Iris pigment epithelial cell (primary cell): Measurements from ENCODE around the gene DNAJC6.
"Not testable (repeated sequence)": the region's sequence is repeated elsewhere in the genome, so short reads cannot be mapped to it uniquely, and the experiment has no call there.

ENCODE experiments used
- DNase-seq: peaks from one replicate; pipeline ENCODE4 v3.0.0-alpha.2; 2011; ENCODE audit warnings: low read depth

The DNAJC6 gene

GRCh38 chr1:65357291-65357960 is 48.1 kb downstream of the DNAJC6 start:
- DNase-seq: no peak

- DNase-seq: no peak
Observed at GRCh38 chr1:65359888-65360287, 50.5 kb downstream of the DNAJC6 start.

GRCh38 chr1:65360648-65361047 is 51.3 kb downstream of the DNAJC6 start:
- DNase-seq: no peak

GRCh38 chr1:65362545-65362944 is 53.2 kb downstream of the DNAJC6 start:
- DNase-seq: no peak

- no peak for DNase-seq
Observed at GRCh38 chr1:65363484-65363883, 54.1 kb downstream of the DNAJC6 start.

GRCh38 chr1:65368403-65368802 is 59.1 kb downstream of the DNAJC6 start:
- DNase-seq: no peak

GRCh38 chr1:65371544-65371943 is 62.2 kb downstream of the DNAJC6 start:
- DNase-seq: no peak

GRCh38 chr1:65372557-65372956 is 63.2 kb downstream of the DNAJC6 start:
- peak; percentile 9 for DNase-seq

GRCh38 chr1:65377496-65378246 is 68.3 kb downstream of the DNAJC6 start:
- DNase-seq: no peak

- no peak for DNase-seq
Observed at GRCh38 chr1:65378247-65378946, 69.1 kb downstream of the DNAJC6 start.

GRCh38 chr1:65384426-65384825 is 75.1 kb downstream of the DNAJC6 start:
- DNase-seq: not testable (repeated sequence)

GRCh38 chr1:65386439-65386838 is 77.1 kb downstream of the DNAJC6 start:
- DNase-seq: no peak

GRCh38 chr1:65387821-65388220 is 78.5 kb downstream of the DNAJC6 start:
- DNase-seq: no peak

- peak; percentile 3 for DNase-seq
Observed at GRCh38 chr1:65388908-65389695, 79.8 kb downstream of the DNAJC6 start.

- no peak for DNase-seq
Observed at GRCh38 chr1:65392497-65392896, 83.2 kb downstream of the DNAJC6 start.

- DNase-seq: peak; percentile 52
Observed at GRCh38 chr1:65393347-65393746, 84.0 kb downstream of the DNAJC6 start.

GRCh38 chr1:65393928-65394327 is 84.6 kb downstream of the DNAJC6 start:
- DNase-seq: no peak

- DNase-seq: peak; percentile 76
Observed at GRCh38 chr1:65395887-65396612, 86.7 kb downstream of the DNAJC6 start.

GRCh38 chr1:65398083-65398482 is 88.7 kb downstream of the DNAJC6 start:
- no peak for DNase-seq

- no peak for DNase-seq
Observed at GRCh38 chr1:65399003-65399402, 89.7 kb downstream of the DNAJC6 start.

GRCh38 chr1:65401612-65402011 is 92.3 kb downstream of the DNAJC6 start:
- no peak for DNase-seq

GRCh38 chr1:65404941-65405340 is 95.6 kb downstream of the DNAJC6 start:
- DNase-seq: no peak
